GM19467 (cell line): Measurements from ENCODE around the gene NR2F2.

ENCODE experiments used
- ATAC-seq: cut with Tn5 transposase; IDR thresholded peaks from one replicate; pipeline ENCODE4 v1.9.1; 2021; ENCODE audit warnings: mild to moderate bottlenecking, moderate library complexity; ENCODE audit not compliant: unreplicated experiment

NR2F2 gene

GRCh38 chr15:96352604-96353405, 22.3 kb downstream of the NR2F2 start:
- no peak for ATAC-seq

- no peak for ATAC-seq
Observed at GRCh38 chr15:96353416-96353929, 23.0 kb downstream of the NR2F2 start.

- no peak for ATAC-seq
Observed at GRCh38 chr15:96353930-96354730, 23.6 kb downstream of the NR2F2 start.

GRCh38 chr15:96354731-96355567, 24.4 kb downstream of the NR2F2 start:
- ATAC-seq = no peak

- ATAC-seq = no peak
Observed at GRCh38 chr15:96355568-96356187, 25.2 kb downstream of the NR2F2 start.

GRCh38 chr15:96356494-96357455, 26.3 kb downstream of the NR2F2 start:
- peak; percentile 87 for ATAC-seq

- ATAC-seq = no peak
Observed at GRCh38 chr15:96358001-96358801, 27.7 kb downstream of the NR2F2 start.

- ATAC-seq = no peak
Observed at GRCh38 chr15:96358821-96359615, 28.5 kb downstream of the NR2F2 start.

- no peak for ATAC-seq
Observed at GRCh38 chr15:96359616-96360521, 29.4 kb downstream of the NR2F2 start.

GRCh38 chr15:96360581-96361308, 30.2 kb downstream of the NR2F2 start:
- no peak for ATAC-seq

GRCh38 chr15:96361309-96362010, 31.0 kb downstream of the NR2F2 start:
- ATAC-seq = no peak

GRCh38 chr15:96362011-96362754, 31.7 kb downstream of the NR2F2 start:
- no peak for ATAC-seq

GRCh38 chr15:96362755-96363651, 32.5 kb downstream of the NR2F2 start:
- no peak for ATAC-seq

- no peak for ATAC-seq
Observed at GRCh38 chr15:96363707-96364106, 33.2 kb downstream of the NR2F2 start.
